Endodermal cell (in vitro differentiated cells): ENCODE measurements around the gene ALCAM. TPM values are rescaled to one million over a fixed set of nuclear protein-coding genes. Genes with fewer than 3 reads are reported as not detected.

ENCODE experiments used
- DNase-seq: peaks from one replicate; pipeline ENCODE4 v3.0.0-alpha.2; 2017
- H3K27ac ChIP-seq: 2 replicates; pipeline ENCODE4 v1.5.1; 2013; ENCODE audit warnings: mild to moderate bottlenecking, low read depth, low read length, moderate library complexity
- H3K27me3 ChIP-seq: 2 replicates; pipeline ENCODE4 v1.6.1; 2013; ENCODE audit warnings: mild to moderate bottlenecking, low read length, moderate library complexity; ENCODE audit not compliant: insufficient read depth, control insufficient read depth, poor library complexity, severe bottlenecking
- H3K36me3 ChIP-seq: 2 replicates; pipeline ENCODE4 v1.7.0; 2013; ENCODE audit warnings: mild to moderate bottlenecking, low read length, moderate library complexity; ENCODE audit not compliant: control insufficient read depth, insufficient read depth
- H3K4me1 ChIP-seq: one replicate; pipeline ENCODE4 v1.7.0; 2013; ENCODE audit warnings: low read length; ENCODE audit not compliant: control insufficient read depth, insufficient read depth
- H3K4me3 ChIP-seq: 2 replicates; pipeline ENCODE4 v1.5.1; 2013; ENCODE audit warnings: mild to moderate bottlenecking, low read length, moderate library complexity
- H3K9ac ChIP-seq: 2 replicates; pipeline ENCODE4 v1.6.1; 2013; ENCODE audit warnings: mild to moderate bottlenecking, low read length, moderate library complexity; ENCODE audit not compliant: poor library complexity, severe bottlenecking; ENCODE audit errors: extremely low read depth
- H3K9me3 ChIP-seq: 2 replicates; pipeline ENCODE4 v1.6.1; 2013; ENCODE audit warnings: mild to moderate bottlenecking, low read length, moderate library complexity; ENCODE audit not compliant: control insufficient read depth
- H3K27ac Mint-ChIP-seq: 2 replicates; pipeline ENCODE4 v1.8.0; 2020; ENCODE audit warnings: mixed read lengths
- H3K27me3 Mint-ChIP-seq: 2 replicates; pipeline ENCODE4 v1.8.0; 2021; ENCODE audit warnings: mild to moderate bottlenecking, mixed read lengths; ENCODE audit not compliant: insufficient read depth
- H3K36me3 Mint-ChIP-seq: 2 replicates; pipeline ENCODE4 v1.8.0; 2020; ENCODE audit warnings: low read depth, mixed read lengths
- H3K4me1 Mint-ChIP-seq: 2 replicates; pipeline ENCODE4 v1.8.0; 2020; ENCODE audit warnings: mixed read lengths
- H3K4me3 Mint-ChIP-seq: 2 replicates; pipeline ENCODE4 v1.8.0; 2020; ENCODE audit warnings: mild to moderate bottlenecking, moderate library complexity, mixed read lengths
- H3K9me3 Mint-ChIP-seq: 2 replicates; pipeline ENCODE4 v1.8.0; 2020; ENCODE audit warnings: mild to moderate bottlenecking, mixed read lengths
- WGBS, 2 experiments: methylation state at CpG; one replicate each; pipeline versions ENCODE4 v1.1.5 to v1.1.7; 2013; ENCODE audit warnings: missing lambda C conversion rate in 2 of 2, mixed read lengths in 1 of 2; ENCODE audit not compliant: insufficient coverage in 1 of 2, insufficient read length in 1 of 2; 5-methylcytosine and 5-hydroxymethylcytosine counted together
- total RNA-seq, 2 donors: library from RNA; stranded (reverse); fragmentation: NEBNext Ultra II Directional in 1 of 2; extraction: Animal tissue kit (Norgen Biotek cat#: 25700) in 1 of 2; gene quantifications; 2 replicates in 1 of 2; 3 replicates in 1 of 2; pipeline ENCODE4 v1.2.1, GENCODE V29; 2021
- TF ChIP-seq, protein P1 (sequence below): fragments of 200-600 bp; sonication (generic); conservative IDR thresholded peaks from 2 replicates; pipeline ENCODE4 v1.5.0; 2021; ENCODE audit warnings: antibody characterized with exemption, mild to moderate bottlenecking

The ALCAM gene
- total RNA-seq, 2 donors from 2014 or later = 19.3 to 36.5 TPM

- H3K27me3 Mint-ChIP-seq = peaks cover 51% of the 10 kb centered on the region
- TF ChIP-seq, protein P1, sequence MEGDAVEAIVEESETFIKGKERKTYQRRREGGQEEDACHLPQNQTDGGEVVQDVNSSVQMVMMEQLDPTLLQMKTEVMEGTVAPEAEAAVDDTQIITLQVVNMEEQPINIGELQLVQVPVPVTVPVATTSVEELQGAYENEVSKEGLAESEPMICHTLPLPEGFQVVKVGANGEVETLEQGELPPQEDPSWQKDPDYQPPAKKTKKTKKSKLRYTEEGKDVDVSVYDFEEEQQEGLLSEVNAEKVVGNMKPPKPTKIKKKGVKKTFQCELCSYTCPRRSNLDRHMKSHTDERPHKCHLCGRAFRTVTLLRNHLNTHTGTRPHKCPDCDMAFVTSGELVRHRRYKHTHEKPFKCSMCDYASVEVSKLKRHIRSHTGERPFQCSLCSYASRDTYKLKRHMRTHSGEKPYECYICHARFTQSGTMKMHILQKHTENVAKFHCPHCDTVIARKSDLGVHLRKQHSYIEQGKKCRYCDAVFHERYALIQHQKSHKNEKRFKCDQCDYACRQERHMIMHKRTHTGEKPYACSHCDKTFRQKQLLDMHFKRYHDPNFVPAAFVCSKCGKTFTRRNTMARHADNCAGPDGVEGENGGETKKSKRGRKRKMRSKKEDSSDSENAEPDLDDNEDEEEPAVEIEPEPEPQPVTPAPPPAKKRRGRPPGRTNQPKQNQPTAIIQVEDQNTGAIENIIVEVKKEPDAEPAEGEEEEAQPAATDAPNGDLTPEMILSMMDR = no peak
- Histone ChIP-seq H3K36me3 (no peaks in the 10 kb centered on the region), H3K27ac (no peak overlapping the region), H3K4me1 (no peaks in the 10 kb centered on the region), H3K9ac (no peak overlapping the region), H3K9me3 (no peaks in the 10 kb centered on the region), H3K4me3 (peak overlapping the region; percentile 73), H3K27me3 (peaks cover 23% of the 10 kb centered on the region)
- no peaks in the 10 kb centered on the region for H3K9me3 Mint-ChIP-seq
- DNase-seq = peak; percentile 78
- 47% methylated on average over 2 of the region's 3 CpGs; no CpG with 5 or more reads in 1 of the 2 experiments for WGBS, 2 experiments
- no peak overlapping the region for H3K27ac Mint-ChIP-seq
- peaks cover 11% of the 10 kb centered on the region for H3K4me1 Mint-ChIP-seq
- H3K4me3 Mint-ChIP-seq = peak overlapping the region; percentile 65
- no peaks in the 10 kb centered on the region for H3K36me3 Mint-ChIP-seq
Measured at GRCh38 chr3:105354429-105354828, 12.3 kb upstream of the ALCAM start.

GRCh38 chr3:105355408-105356061 lies 11.2 kb upstream of the ALCAM start:
- H3K27ac ChIP-seq = no peak overlapping the region
- H3K36me3 ChIP-seq = no peaks in the 10 kb centered on the region
- no peaks in the 10 kb centered on the region for H3K4me1 ChIP-seq
- Mint-ChIP-seq H3K4me1 (peaks cover 11% of the 10 kb centered on the region), H3K36me3 (no peaks in the 10 kb centered on the region), H3K9me3 (no peaks in the 10 kb centered on the region), H3K4me3 (no peak overlapping the region), H3K27ac (no peak overlapping the region), H3K27me3 (peaks cover 51% of the 10 kb centered on the region)
- DNase-seq = no peak
- no peaks in the 10 kb centered on the region for H3K9me3 ChIP-seq
- no peak overlapping the region for H3K9ac ChIP-seq
- no peak overlapping the region for H3K4me3 ChIP-seq
- H3K27me3 ChIP-seq = peaks cover 23% of the 10 kb centered on the region
- WGBS, 2 experiments = 79 to 82% methylated on average over 2 of the region's 2 CpGs
- TF ChIP-seq, protein P1 = no peak

DNA sequence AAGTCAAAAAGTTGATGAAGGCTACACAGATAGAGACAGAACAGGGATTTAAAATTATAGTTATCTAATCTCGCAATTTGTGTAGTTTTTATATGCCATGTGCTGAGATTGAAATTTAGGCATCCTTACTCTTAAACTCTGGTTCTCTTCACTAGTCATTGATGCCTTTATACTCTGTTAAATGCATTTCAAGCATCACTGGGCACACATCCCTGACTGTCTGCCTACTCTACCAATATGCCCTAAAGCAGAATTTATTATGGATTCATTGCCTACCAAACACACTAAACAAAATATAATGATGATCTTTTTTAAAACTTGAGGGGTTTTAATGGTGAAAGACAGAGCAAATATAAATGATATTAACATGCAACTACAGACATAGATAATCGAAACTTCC lies 10.3 kb upstream of the ALCAM start:
- Mint-ChIP-seq H3K27ac (no peak overlapping the region), H3K4me3 (no peak overlapping the region), H3K36me3 (no peaks in the 10 kb centered on the region), H3K27me3 (peaks cover 44% of the 10 kb centered on the region), H3K4me1 (peaks cover 11% of the 10 kb centered on the region), H3K9me3 (no peaks in the 10 kb centered on the region)
- no peak for DNase-seq
- Histone ChIP-seq H3K9ac (no peak overlapping the region), H3K27me3 (peaks cover 23% of the 10 kb centered on the region), H3K4me1 (no peaks in the 10 kb centered on the region), H3K4me3 (no peak overlapping the region), H3K27ac (no peak overlapping the region), H3K9me3 (no peaks in the 10 kb centered on the region), H3K36me3 (no peaks in the 10 kb centered on the region)
- WGBS, 2 experiments = 91 to 100% methylated on average over 1 to 2 of the region's 2 CpGs
- TF ChIP-seq, protein P1 = no peak
